Measurements from ENCODE around the gene NID2.

The NID2 gene

GRCh38 chr14:52063052-52063462 is 5.8 kb downstream of the NID2 start:
- H3K9ac ChIP-seq (ENCODE audit: low read depth, low read length) = no peak overlapping the region
- H3K27me3 ChIP-seq (ENCODE audit: insufficient read depth, low read length) = peaks cover 33% of the 10 kb centered on the region
- no peaks in the 10 kb centered on the region for H3K36me3 ChIP-seq (ENCODE audit: insufficient read depth, low read depth, low read length)
- no peak overlapping the region for H3K4me3 ChIP-seq (ENCODE audit: low read length)
- H3K27ac ChIP-seq (ENCODE audit: low read length) = no peak overlapping the region
- H3K4me1 ChIP-seq (ENCODE audit: insufficient read depth, low read length) = peaks cover 9% of the 10 kb centered on the region; the same call in 1 of the 2 replicates
- H3K9me3 ChIP-seq (ENCODE audit: insufficient read depth, low read depth, low read length) = no peaks in the 10 kb centered on the region

GRCh38 chr14:52061890-52062289 is 7.0 kb downstream of the NID2 start:
- Histone ChIP-seq H3K36me3 (ENCODE audit: insufficient read depth, low read depth, low read length) (no peaks in the 10 kb centered on the region), H3K4me1 (ENCODE audit: insufficient read depth, low read length) (peaks cover 6% of the 10 kb centered on the region; the same call in 1 of the 2 replicates)

GRCh38 chr14:52061390-52061789 is 7.5 kb downstream of the NID2 start:
- Histone ChIP-seq H3K4me3 (ENCODE audit: low read length) (no peak overlapping the region), H3K9ac (ENCODE audit: low read depth, low read length) (no peak overlapping the region), H3K27me3 (ENCODE audit: insufficient read depth, low read length) (peaks cover 16% of the 10 kb centered on the region), H3K27ac (ENCODE audit: low read length) (no peak overlapping the region), H3K9me3 (ENCODE audit: insufficient read depth, low read depth, low read length) (no peaks in the 10 kb centered on the region), H3K36me3 (ENCODE audit: insufficient read depth, low read depth, low read length) (no peaks in the 10 kb centered on the region), H3K4me1 (ENCODE audit: insufficient read depth, low read length) (peaks cover 6% of the 10 kb centered on the region; the same call in 1 of the 2 replicates)

More at GRCh38 chr14:52061890-52062289, 7.0 kb downstream of the NID2 start:
- Histone ChIP-seq H3K27ac (ENCODE audit: low read length) (no peak overlapping the region), H3K27me3 (ENCODE audit: insufficient read depth, low read length) (peaks cover 21% of the 10 kb centered on the region), H3K9ac (ENCODE audit: low read depth, low read length) (no peak overlapping the region), H3K9me3 (ENCODE audit: insufficient read depth, low read depth, low read length) (no peaks in the 10 kb centered on the region), H3K4me3 (ENCODE audit: low read length) (no peak overlapping the region)

GRCh38 chr14:52060080-52060479 is 8.8 kb downstream of the NID2 start:
- Histone ChIP-seq H3K27ac (ENCODE audit: low read length) (no peak overlapping the region), H3K36me3 (ENCODE audit: insufficient read depth, low read depth, low read length) (no peaks in the 10 kb centered on the region), H3K27me3 (ENCODE audit: insufficient read depth, low read length) (peaks cover 10% of the 10 kb centered on the region; the same call in 1 of the 2 replicates), H3K9ac (ENCODE audit: low read depth, low read length) (no peak overlapping the region), H3K4me3 (ENCODE audit: low read length) (no peak overlapping the region), H3K4me1 (ENCODE audit: insufficient read depth, low read length) (peaks cover 6% of the 10 kb centered on the region; the same call in 1 of the 2 replicates), H3K9me3 (ENCODE audit: insufficient read depth, low read depth, low read length) (no peaks in the 10 kb centered on the region)

- Histone ChIP-seq H3K27ac (ENCODE audit: low read length) (no peak overlapping the region), H3K4me3 (ENCODE audit: low read length) (no peak overlapping the region), H3K27me3 (ENCODE audit: insufficient read depth, low read length) (peaks cover 10% of the 10 kb centered on the region; the same call in 1 of the 2 replicates), H3K4me1 (ENCODE audit: insufficient read depth, low read length) (peaks cover 6% of the 10 kb centered on the region; the same call in 1 of the 2 replicates), H3K9me3 (ENCODE audit: insufficient read depth, low read depth, low read length) (no peaks in the 10 kb centered on the region), H3K36me3 (ENCODE audit: insufficient read depth, low read depth, low read length) (no peaks in the 10 kb centered on the region), H3K9ac (ENCODE audit: low read depth, low read length) (no peak overlapping the region)
Measured at GRCh38 chr14:52059649-52060048, 9.2 kb downstream of the NID2 start.

GRCh38 chr14:52058341-52058740 is 10.5 kb downstream of the NID2 start:
- peaks cover 6% of the 10 kb centered on the region; the same call in 1 of the 2 replicates for H3K4me1 ChIP-seq (ENCODE audit: insufficient read depth, low read length)
- no peak overlapping the region for H3K4me3 ChIP-seq (ENCODE audit: low read length)
- no peaks in the 10 kb centered on the region for H3K9me3 ChIP-seq (ENCODE audit: insufficient read depth, low read depth, low read length)
- H3K27ac ChIP-seq (ENCODE audit: low read length) = no peak overlapping the region
- no peak overlapping the region for H3K9ac ChIP-seq (ENCODE audit: low read depth, low read length)
- no peaks in the 10 kb centered on the region for H3K36me3 ChIP-seq (ENCODE audit: insufficient read depth, low read depth, low read length)
- peaks cover 10% of the 10 kb centered on the region; the same call in 1 of the 2 replicates for H3K27me3 ChIP-seq (ENCODE audit: insufficient read depth, low read length)

- Histone ChIP-seq H3K9ac (ENCODE audit: low read depth, low read length) (no peak overlapping the region), H3K4me3 (ENCODE audit: low read length) (no peak overlapping the region), H3K27me3 (ENCODE audit: insufficient read depth, low read length) (no peaks in the 10 kb centered on the region), H3K27ac (ENCODE audit: low read length) (no peak overlapping the region), H3K4me1 (ENCODE audit: insufficient read depth, low read length) (no peaks in the 10 kb centered on the region), H3K9me3 (ENCODE audit: insufficient read depth, low read depth, low read length) (no peaks in the 10 kb centered on the region), H3K36me3 (ENCODE audit: insufficient read depth, low read depth, low read length) (no peaks in the 10 kb centered on the region)
Measured at GRCh38 chr14:52055167-52055566, 13.7 kb downstream of the NID2 start.

- no peak overlapping the region for H3K27ac ChIP-seq (ENCODE audit: low read length)
- no peaks in the 10 kb centered on the region for H3K9me3 ChIP-seq (ENCODE audit: insufficient read depth, low read depth, low read length)
- H3K9ac ChIP-seq (ENCODE audit: low read depth, low read length) = no peak overlapping the region
- H3K27me3 ChIP-seq (ENCODE audit: insufficient read depth, low read length) = no peaks in the 10 kb centered on the region
- H3K4me3 ChIP-seq (ENCODE audit: low read length) = no peak overlapping the region
- no peaks in the 10 kb centered on the region for H3K4me1 ChIP-seq (ENCODE audit: insufficient read depth, low read length)
- H3K36me3 ChIP-seq (ENCODE audit: insufficient read depth, low read depth, low read length) = no peaks in the 10 kb centered on the region
Measured at GRCh38 chr14:52054678-52055077, 14.2 kb downstream of the NID2 start.

GRCh38 chr14:52053044-52053443 is 15.8 kb downstream of the NID2 start:
- Histone ChIP-seq H3K27me3 (ENCODE audit: insufficient read depth, low read length) (no peaks in the 10 kb centered on the region), H3K36me3 (ENCODE audit: insufficient read depth, low read depth, low read length) (no peaks in the 10 kb centered on the region), H3K4me3 (ENCODE audit: low read length) (no peak overlapping the region), H3K9ac (ENCODE audit: low read depth, low read length) (no peak overlapping the region), H3K9me3 (ENCODE audit: insufficient read depth, low read depth, low read length) (no peaks in the 10 kb centered on the region), H3K27ac (ENCODE audit: low read length) (no peak overlapping the region), H3K4me1 (ENCODE audit: insufficient read depth, low read length) (no peaks in the 10 kb centered on the region)

- H3K9ac ChIP-seq (ENCODE audit: low read depth, low read length) = no peak overlapping the region
- H3K4me1 ChIP-seq (ENCODE audit: insufficient read depth, low read length) = no peaks in the 10 kb centered on the region
- no peaks in the 10 kb centered on the region for H3K36me3 ChIP-seq (ENCODE audit: insufficient read depth, low read depth, low read length)
- H3K27me3 ChIP-seq (ENCODE audit: insufficient read depth, low read length) = no peaks in the 10 kb centered on the region
- H3K27ac ChIP-seq (ENCODE audit: low read length) = no peak overlapping the region
- H3K4me3 ChIP-seq (ENCODE audit: low read length) = no peak overlapping the region
- H3K9me3 ChIP-seq (ENCODE audit: insufficient read depth, low read depth, low read length) = no peaks in the 10 kb centered on the region
Measured at GRCh38 chr14:52052288-52052943, 16.4 kb downstream of the NID2 start.

GRCh38 chr14:52051871-52052270 is 17.0 kb downstream of the NID2 start:
- H3K27ac ChIP-seq (ENCODE audit: low read length) = no peak overlapping the region
- H3K27me3 ChIP-seq (ENCODE audit: insufficient read depth, low read length) = no peaks in the 10 kb centered on the region
- H3K9ac ChIP-seq (ENCODE audit: low read depth, low read length) = no peak overlapping the region
- no peak overlapping the region for H3K4me3 ChIP-seq (ENCODE audit: low read length)
- H3K9me3 ChIP-seq (ENCODE audit: insufficient read depth, low read depth, low read length) = no peaks in the 10 kb centered on the region
- no peaks in the 10 kb centered on the region for H3K36me3 ChIP-seq (ENCODE audit: insufficient read depth, low read depth, low read length)
- H3K4me1 ChIP-seq (ENCODE audit: insufficient read depth, low read length) = no peaks in the 10 kb centered on the region

GRCh38 chr14:52051251-52051650 is 17.6 kb downstream of the NID2 start:
- Histone ChIP-seq H3K36me3 (ENCODE audit: insufficient read depth, low read depth, low read length) (no peaks in the 10 kb centered on the region), H3K9ac (ENCODE audit: low read depth, low read length) (no peak overlapping the region), H3K9me3 (ENCODE audit: insufficient read depth, low read depth, low read length) (no peaks in the 10 kb centered on the region), H3K4me1 (ENCODE audit: insufficient read depth, low read length) (no peaks in the 10 kb centered on the region), H3K27ac (ENCODE audit: low read length) (no peak overlapping the region), H3K27me3 (ENCODE audit: insufficient read depth, low read length) (no peaks in the 10 kb centered on the region), H3K4me3 (ENCODE audit: low read length) (no peak overlapping the region)
